ENCODE measurements around the gene RAB40C.

RAB40C gene

GRCh38 chr16:617855-618254 lies 28.0 kb downstream of the RAB40C start:
- DNase-seq (ENCODE audit: low spot score), result no peak

DNA sequence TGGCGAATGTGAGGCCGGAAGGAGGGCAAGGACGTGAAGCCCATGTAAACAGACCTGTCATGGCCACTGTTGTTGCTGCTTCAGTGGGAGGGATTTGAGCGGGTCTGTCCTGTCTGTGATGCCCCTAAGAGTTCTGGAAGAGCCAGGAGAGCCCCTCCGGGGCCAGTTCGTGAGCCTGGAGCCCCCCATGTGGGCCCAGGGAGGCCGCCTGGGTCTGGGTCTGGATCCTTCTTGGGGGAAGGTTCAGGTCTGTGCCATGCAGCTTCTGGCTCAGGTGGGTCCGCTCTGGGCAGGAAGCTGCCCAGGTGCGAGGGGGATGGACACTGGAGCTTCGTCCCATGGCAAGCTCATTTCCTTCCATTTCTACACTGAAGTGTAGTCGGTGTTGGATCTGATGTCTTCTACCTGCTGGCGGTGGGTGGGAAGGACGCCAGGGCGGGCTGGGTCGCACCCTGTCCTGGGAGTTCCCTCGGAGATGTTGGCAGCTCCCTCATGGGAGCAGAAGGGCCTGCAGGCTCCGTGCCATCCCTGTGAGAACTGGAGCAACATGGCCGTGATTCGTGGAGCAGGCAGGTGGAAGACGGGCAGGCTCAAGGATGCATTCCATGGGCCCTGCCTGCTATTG lies 29.7 kb downstream of the RAB40C start:
- no peak for DNase-seq (ENCODE audit: low spot score)

DNA sequence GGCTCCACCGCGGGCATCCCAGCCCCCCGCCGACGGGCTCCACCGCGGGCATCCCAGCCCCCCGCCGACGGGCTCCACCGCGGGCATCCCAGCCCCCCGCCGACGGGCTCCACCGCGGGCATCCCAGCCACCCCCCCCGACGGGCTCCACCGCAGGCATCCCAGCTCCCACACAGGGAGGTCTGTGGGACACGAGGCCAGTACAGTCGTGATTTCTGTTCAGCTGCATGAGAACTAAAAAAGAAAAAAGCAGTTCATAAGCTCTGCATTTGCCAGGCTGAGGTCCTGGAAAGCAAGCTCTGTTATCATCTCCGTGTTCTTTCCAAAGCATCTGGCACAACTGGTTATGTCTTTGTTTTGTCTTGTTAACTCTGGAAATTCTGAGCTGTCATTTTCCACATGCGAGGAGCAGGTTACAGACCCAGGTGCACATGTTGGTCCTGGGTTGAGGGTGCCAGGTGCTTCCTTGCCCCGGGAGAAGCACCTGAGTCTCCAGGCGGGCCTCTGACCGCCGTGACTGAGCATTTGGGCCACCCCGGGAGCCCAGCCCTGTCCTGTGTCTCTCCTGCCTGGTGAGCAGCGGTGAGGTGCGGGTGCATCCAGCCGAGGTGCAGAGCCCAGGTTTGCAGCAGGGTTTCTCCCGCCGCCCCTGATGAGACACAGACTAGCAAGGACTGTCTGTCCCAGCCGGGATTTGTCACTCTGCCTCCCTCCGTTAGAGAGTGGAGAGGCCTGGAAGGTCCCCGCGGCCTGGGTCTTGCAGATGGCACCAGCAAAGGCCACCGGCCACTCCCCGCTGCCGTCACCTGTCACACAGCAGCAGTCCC lies 31.0 kb downstream of the RAB40C start:
- DNase-seq (ENCODE audit: low spot score), result no peak

GRCh38 chr16:621526-622105 lies 31.8 kb downstream of the RAB40C start:
- no peak for DNase-seq (ENCODE audit: low spot score)

GRCh38 chr16:622920-623280 lies 33.0 kb downstream of the RAB40C start:
- DNase-seq (ENCODE audit: low spot score), result no peak

DNA sequence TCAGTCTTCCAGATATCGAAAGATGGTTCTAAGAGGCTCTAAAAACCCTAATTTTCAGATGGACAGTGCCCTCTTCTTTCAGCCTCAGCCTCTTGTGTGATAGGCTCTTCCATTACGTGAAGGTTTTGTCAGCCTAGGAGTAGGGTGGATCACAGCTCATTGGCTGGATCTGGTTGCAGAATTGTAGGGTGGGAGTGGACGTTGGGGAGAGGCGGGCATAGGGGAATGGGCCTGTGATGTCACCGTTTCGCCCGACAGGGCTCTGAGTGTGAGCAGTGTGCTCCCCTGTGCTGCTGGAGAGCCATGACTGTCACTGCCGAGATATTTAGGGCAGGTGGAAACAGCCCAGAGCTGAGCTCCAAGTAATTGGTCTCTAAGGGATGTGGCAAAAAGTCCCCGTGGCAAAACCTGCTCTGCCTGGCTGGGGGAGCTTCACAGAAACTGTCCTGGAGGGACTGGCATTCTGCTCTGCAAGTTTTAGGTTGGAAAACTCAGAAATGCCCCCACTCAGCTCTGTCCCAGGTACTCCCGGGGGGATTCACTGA lies 34.7 kb downstream of the RAB40C start:
- DNase-seq (ENCODE audit: low spot score), result no peak

- no peak for DNase-seq (ENCODE audit: low spot score)
Measured at GRCh38 chr16:625117-625976, 35.5 kb downstream of the RAB40C start.

DNA sequence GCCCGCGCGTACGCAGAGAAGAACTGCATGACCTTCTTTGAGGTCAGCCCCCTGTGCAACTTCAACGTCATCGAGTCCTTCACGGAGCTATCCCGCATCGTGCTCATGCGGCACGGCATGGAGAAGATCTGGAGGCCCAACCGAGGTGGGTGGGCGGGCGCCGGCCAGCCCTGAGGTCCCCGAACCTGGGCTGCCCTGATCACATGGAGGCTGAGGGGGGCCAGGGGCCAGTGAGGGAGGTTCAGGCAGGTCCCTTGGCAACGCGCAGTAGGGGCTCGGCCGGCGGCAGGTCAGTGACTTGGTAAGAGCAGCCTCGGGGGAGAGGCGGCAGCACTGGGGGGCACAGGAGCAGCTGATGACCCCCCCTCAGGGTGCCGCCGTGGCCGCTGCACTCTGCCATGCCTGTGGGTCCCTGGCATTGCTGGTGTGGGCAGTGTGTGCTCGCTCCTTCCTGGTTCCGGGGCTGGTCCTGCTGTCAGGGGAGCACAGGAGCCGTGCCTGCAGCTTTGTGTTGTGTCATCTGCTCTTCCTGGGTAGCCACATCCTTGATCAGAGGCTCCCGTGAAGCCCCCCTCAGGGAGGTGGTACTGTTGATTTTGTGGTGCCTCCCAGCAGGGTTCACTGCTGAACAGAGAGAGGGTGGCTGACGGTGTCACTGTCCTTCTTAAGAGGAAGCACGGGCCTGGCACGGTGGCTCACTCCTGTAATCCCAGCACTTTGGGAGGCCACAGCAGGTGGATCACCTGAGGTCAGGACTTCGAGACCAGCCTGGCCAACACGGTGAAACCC lies 36.3 kb downstream of the RAB40C start:
- DNase-seq (ENCODE audit: low spot score), result no peak

- DNase-seq (ENCODE audit: low spot score), result no peak
Measured at GRCh38 chr16:626787-627453, 37.1 kb downstream of the RAB40C start.

GRCh38 chr16:627454-628239 lies 37.8 kb downstream of the RAB40C start:
- DNase-seq (ENCODE audit: low spot score), result no peak

GRCh38 chr16:628321-629061 lies 38.6 kb downstream of the RAB40C start:
- no peak for DNase-seq (ENCODE audit: low spot score)

- no peak for DNase-seq (ENCODE audit: low spot score)
Measured at GRCh38 chr16:629185-629832, 39.4 kb downstream of the RAB40C start.

GRCh38 chr16:629833-630248 lies 40.0 kb downstream of the RAB40C start:
- DNase-seq (ENCODE audit: low spot score), result no peak

GRCh38 chr16:630249-630814 lies 40.5 kb downstream of the RAB40C start:
- DNase-seq (ENCODE audit: low spot score), result no peak

DNA sequence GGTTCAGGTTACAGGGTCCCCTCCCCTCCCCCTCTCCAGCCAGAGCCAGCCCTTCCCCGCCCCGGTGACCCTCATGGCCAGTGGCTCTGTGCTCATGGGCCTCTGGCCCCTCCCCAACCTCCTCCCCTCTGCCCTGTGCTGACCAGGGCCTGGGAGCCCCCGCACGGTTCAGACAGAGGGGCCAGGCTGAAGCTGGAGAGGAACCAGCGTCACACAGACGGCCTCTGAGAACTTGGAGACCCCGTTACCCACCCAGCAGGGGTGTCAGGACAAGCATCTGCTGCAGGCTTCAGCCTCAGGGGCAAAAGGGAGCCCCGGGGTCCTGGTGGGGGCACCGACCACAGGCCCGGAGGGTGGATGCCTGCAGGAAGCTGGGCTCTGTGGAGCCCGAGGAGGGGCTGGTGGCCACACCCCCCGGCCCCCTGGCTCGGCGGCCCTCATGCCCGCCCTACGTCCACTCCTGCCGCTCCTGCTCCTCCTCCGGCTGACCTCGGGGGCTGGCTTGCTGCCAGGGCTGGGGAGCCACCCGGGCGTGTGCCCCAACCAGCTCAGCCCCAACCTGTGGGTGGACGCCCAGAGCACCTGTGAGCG lies 41.0 kb downstream of the RAB40C start, which contains the start of gene WFIKKN1:
Gene WFIKKN1, plus strand, starts transcription at position 171 of the 591 bp plus-strand sequence. Its CDS starts 269 bp downstream, at position 440.
- no peak for DNase-seq (ENCODE audit: low spot score)

DNA sequence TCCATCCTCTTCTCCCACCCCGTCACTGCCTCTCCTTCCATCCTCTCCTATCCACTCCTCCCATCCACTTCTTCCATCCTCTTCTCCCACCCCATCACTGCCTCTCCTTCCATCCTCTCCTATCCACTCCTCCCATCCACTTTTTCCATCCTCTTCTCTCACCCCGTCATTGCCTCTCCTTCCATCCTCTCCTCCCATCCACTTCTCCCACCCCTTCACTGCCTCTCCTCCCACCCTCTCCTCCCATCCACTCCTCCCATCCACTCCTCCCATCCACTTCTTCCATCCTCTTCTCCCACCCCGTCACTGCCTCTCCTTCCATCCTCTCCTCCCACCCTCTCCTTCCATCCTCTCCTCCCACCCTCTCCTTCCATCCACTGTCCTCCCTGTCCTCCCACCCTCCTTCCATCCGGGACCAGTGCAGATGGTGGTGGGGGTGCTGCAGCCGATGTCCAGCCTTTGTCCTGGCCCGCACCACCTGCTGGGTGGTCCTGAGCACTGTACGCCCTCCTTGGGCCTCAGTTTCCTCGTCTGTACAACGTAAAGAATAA lies 42.0 kb downstream of the RAB40C start:
- DNase-seq (ENCODE audit: low spot score), result no peak

All from CD4-positive, alpha-beta T cell treated with Interleukin-2 at 100 ng/mL for 4 hours (primary cell).